B cell (primary cell): ENCODE measurements around the gene TUBA4A. TPM values are rescaled to one million over a fixed set of nuclear protein-coding genes. Genes with fewer than 3 reads are reported as not detected.

Source experiments
- ATAC-seq: fragments of 200-7000 bp; cut with Tn5 transposase; one replicate; pipeline ENCODE4 v1.10.0; 2021; ENCODE audit warnings: low read depth, mild to moderate bottlenecking, moderate number of reproducible peaks, moderate library complexity
- CTCF ChIA-PET: fragments of 350-600 bp; sonication (Branson Sonifier 250); formaldehyde crosslinking; loops from one replicate; lab custom pipeline; 2021; ENCODE audit warnings: antibody characterized with exemption, inconsistent platforms; lab: Charles Lee
- POLR2A ChIA-PET: fragments of 350-600 bp; sonication (Branson Sonifier 250); formaldehyde crosslinking; loops from one replicate; lab custom pipeline; 2021; ENCODE audit warnings: antibody characterized with exemption; lab: Charles Lee
- DNase-seq: peaks from one replicate; pipeline ENCODE4 v3.0.0; 2013
- H2AFZ ChIP-seq: 2 replicates; pipeline ENCODE4 v1.6.1; 2012; ENCODE audit warnings: mild to moderate bottlenecking, low read depth, low read length; ENCODE audit not compliant: insufficient read depth, poor library complexity, severe bottlenecking
- H3K27ac ChIP-seq, 2 donors: 1 replicate in 1 of 2; 2 replicates in 1 of 2; pipeline ENCODE4 v1.5.1; 2012 to 2013; ENCODE audit warnings: low read length in 2 of 2, mild to moderate bottlenecking in 2 of 2, moderate library complexity in 1 of 2
- H3K27me3 ChIP-seq, 4 experiments: fragments of 200-600 bp in 1 of 4; sonication (generic) in 1 of 4; replicated peaks in 1 of 4; 1 replicate in 2 of 4; 2 replicates in 2 of 4; pipeline versions ENCODE4 v1.6.1 to v1.7.0; 2013 to 2016; ENCODE audit warnings: low read length in 3 of 4, mild to moderate bottlenecking in 2 of 4, mixed read lengths in 1 of 4, moderate library complexity in 1 of 4; ENCODE audit not compliant: insufficient read depth in 4 of 4, control insufficient read depth in 3 of 4; ENCODE audit errors: control extremely low read depth in 1 of 4
- H3K36me3 ChIP-seq, 2 experiments: replicated peaks in 1 of 2; 1 replicate in 1 of 2; 2 replicates in 1 of 2; pipeline versions ENCODE4 v1.6.1 to v1.7.1; 2013; ENCODE audit warnings: low read length in 1 of 2; ENCODE audit not compliant: insufficient read depth in 2 of 2, control insufficient read depth in 1 of 2; ENCODE audit errors: control extremely low read depth in 1 of 2, extremely low read depth in 1 of 2
- H3K4me1 ChIP-seq, 2 donors: fragments of 200-600 bp in 1 of 2; sonication (generic) in 1 of 2; 1 replicate in 1 of 2; 2 replicates in 1 of 2; pipeline versions ENCODE4 v1.5.1 to v1.6.1; 2013 to 2017; ENCODE audit warnings: low read length in 2 of 2; ENCODE audit not compliant: control insufficient read depth in 2 of 2, insufficient read depth in 2 of 2
- H3K4me2 ChIP-seq: replicated peaks from 2 replicates; pipeline ENCODE3; 2012; ENCODE audit warnings: mild to moderate bottlenecking, low read depth, low read length; ENCODE audit not compliant: poor library complexity, severe bottlenecking
- H3K4me3 ChIP-seq, 5 experiments: fragments of 200-600 bp in 1 of 5; sonication (generic) in 1 of 5; 1 replicate in 3 of 5; 2 replicates in 2 of 5; pipeline versions ENCODE4 v1.5.1 to v1.7.0; 2011 to 2016; ENCODE audit warnings: low read length in 4 of 5, mild to moderate bottlenecking in 4 of 5, low read depth in 2 of 5, control low read depth in 1 of 5, moderate library complexity in 1 of 5; ENCODE audit not compliant: insufficient read depth in 1 of 5; ENCODE audit errors: control extremely low read depth in 1 of 5, extremely low read depth in 1 of 5
- H3K79me2 ChIP-seq: fragments of 200-600 bp; sonication (generic); one replicate; pipeline ENCODE4 v1.6.0; 2016; ENCODE audit warnings: low read length; ENCODE audit not compliant: control insufficient read depth, insufficient read depth
- H3K9ac ChIP-seq: fragments of 200-600 bp; sonication (generic); 2 replicates; pipeline ENCODE4 v1.6.1; 2017; ENCODE audit warnings: mild to moderate bottlenecking, low read length, moderate library complexity
- H3K9me3 ChIP-seq, 3 donors: one replicate each; pipeline versions ENCODE4 v1.6.1 to v1.7.1; 2013; ENCODE audit warnings: low read length in 2 of 3; ENCODE audit not compliant: control insufficient read depth in 2 of 3, insufficient read depth in 1 of 3; ENCODE audit errors: control extremely low read depth in 1 of 3
- H4K20me1 ChIP-seq: 2 replicates; pipeline ENCODE4 v1.6.0; 2012; ENCODE audit warnings: mild to moderate bottlenecking, low read length; ENCODE audit not compliant: insufficient read depth, control insufficient read depth, poor library complexity, severe bottlenecking
- H3K27ac Mint-ChIP-seq: one replicate; pipeline ENCODE4 v1.8.0; 2021; ENCODE audit warnings: mixed read lengths
- H3K27me3 Mint-ChIP-seq: one replicate; pipeline ENCODE4 v1.8.0; 2021; ENCODE audit warnings: mixed read lengths
- H3K4me1 Mint-ChIP-seq: one replicate; pipeline ENCODE4 v1.8.0; 2021; ENCODE audit warnings: mixed read lengths
- H3K4me3 Mint-ChIP-seq: one replicate; pipeline ENCODE4 v1.8.0; 2021; ENCODE audit warnings: mixed read lengths
- H3K9me3 Mint-ChIP-seq: one replicate; pipeline ENCODE4 v1.8.0; 2022; ENCODE audit warnings: mixed read lengths; ENCODE audit not compliant: insufficient read depth
- EZH2 ChIP-seq: IDR thresholded peaks from 2 replicates; pipeline ENCODE4 v1.6.1; 2012; ENCODE audit warnings: borderline replicate concordance, low read depth, mild to moderate bottlenecking, moderate library complexity, low read length; ENCODE audit not compliant: insufficient read depth, poor library complexity, severe bottlenecking
- WGBS: methylation state at CpG from one replicate; pipeline ENCODE4 v1.1.5; 2013; ENCODE audit warnings: missing lambda C conversion rate; ENCODE audit not compliant: insufficient coverage; 5-methylcytosine and 5-hydroxymethylcytosine counted together
- intact Hi-C: fragments of 100-400 bp; cut with micrococcal nuclease; formaldehyde crosslinking; loops from one replicate; pipeline ENCODE4 v1.10.0; 2022
- polyA plus RNA-seq: library from polyadenylated mRNA; depleted of rRNA; stranded (reverse); fragments of >200 nt; gene quantifications from 2 replicates; pipeline ENCODE4 v1.2.3, GENCODE V29; 2012
- total RNA-seq, 2 donors: library from RNA; stranded (reverse); fragments of 120-200 nt in 1 of 2; gene quantifications; 1 replicate in 1 of 2; 2 replicates in 1 of 2; pipeline versions ENCODE4 v1.2.3 to v1.2.4, GENCODE V29; 2013 to 2022
- TF ChIP-seq, protein P1 (sequence below): fragments of 200-600 bp; IDR thresholded peaks from one replicate; pipeline ENCODE4 v1.8.0; 2022; ENCODE audit warnings: antibody characterized with exemption, mild to moderate bottlenecking

The TUBA4A gene
- total and polyA plus RNA-seq, 2 donors (not counting 1 experiment from before 2014, with no cell fraction given), result 196 to 338 TPM

DNA sequence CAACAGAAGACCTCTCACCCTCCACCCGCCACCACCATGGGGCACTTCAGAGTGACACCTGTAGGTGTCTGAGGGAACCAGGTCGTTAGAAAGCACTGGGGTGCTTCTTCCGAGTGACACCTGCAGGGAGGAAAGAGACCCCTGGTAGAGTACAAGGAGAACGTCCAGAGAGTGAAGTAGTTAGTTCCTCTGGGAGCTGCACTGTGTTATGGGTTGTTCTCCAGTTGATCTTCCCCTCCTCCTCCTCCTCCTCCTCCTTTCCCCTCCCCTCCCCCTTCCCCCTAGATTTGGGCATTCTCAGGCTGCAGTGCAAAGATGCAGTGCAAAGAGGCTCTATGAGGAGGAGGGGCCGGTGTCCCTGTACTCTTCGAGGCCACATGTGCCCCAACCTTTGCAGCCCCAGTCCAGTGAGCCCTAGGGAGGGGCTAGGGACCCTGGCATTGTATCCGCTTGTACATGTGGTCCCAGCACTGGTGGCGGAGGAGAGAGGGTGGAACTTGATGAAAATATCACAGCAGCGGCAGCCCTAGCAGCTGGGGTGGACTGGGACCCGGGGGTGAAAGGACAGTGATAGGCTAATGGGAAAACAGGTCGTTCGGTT, 26.3 kb upstream of the TUBA4A start:
- peaks cover 32 to 48% of the 10 kb centered on the region in 2 donors for H3K4me1 ChIP-seq
- peaks cover 23% of the 10 kb centered on the region for H3K79me2 ChIP-seq
- no peaks in the 10 kb centered on the region for H3K9me3 Mint-ChIP-seq
- DNase-seq (no peak), ATAC-seq (no peak)
- peak overlapping the region; percentile 98 to 100 for H3K27ac ChIP-seq
- intact Hi-C loops, result loop anchor here (1.0 to 10.0 kb wide), 13 partner anchors 14 to 399 kb away; partner anchors contain the start of genes ABCB6, ANKZF1, ATG9A and CNPPD1
- ChIA-PET CTCF (interaction anchor here (0.8 to 15.8 kb wide), 11 partner anchors 13 to 121 kb away, joined by 3 to 239 read pairs (median 17); partner anchors contain the start of genes ANKZF1, ATG9A, CNPPD1 and GLB1L), POLR2A (interaction anchor here (0.6 to 7.2 kb wide), 10 partner anchors 14 to 1079 kb away, joined by 3 to 106 read pairs (median 14); partner anchors contain the start of genes CNPPD1, DNPEP, GLB1L and RETREG2)
- TF ChIP-seq EZH2, result no peak
- TF ChIP-seq, protein P1, sequence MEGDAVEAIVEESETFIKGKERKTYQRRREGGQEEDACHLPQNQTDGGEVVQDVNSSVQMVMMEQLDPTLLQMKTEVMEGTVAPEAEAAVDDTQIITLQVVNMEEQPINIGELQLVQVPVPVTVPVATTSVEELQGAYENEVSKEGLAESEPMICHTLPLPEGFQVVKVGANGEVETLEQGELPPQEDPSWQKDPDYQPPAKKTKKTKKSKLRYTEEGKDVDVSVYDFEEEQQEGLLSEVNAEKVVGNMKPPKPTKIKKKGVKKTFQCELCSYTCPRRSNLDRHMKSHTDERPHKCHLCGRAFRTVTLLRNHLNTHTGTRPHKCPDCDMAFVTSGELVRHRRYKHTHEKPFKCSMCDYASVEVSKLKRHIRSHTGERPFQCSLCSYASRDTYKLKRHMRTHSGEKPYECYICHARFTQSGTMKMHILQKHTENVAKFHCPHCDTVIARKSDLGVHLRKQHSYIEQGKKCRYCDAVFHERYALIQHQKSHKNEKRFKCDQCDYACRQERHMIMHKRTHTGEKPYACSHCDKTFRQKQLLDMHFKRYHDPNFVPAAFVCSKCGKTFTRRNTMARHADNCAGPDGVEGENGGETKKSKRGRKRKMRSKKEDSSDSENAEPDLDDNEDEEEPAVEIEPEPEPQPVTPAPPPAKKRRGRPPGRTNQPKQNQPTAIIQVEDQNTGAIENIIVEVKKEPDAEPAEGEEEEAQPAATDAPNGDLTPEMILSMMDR, result peak; percentile 67
- 57% methylated on average over 8 of the region's 12 CpGs for WGBS
- no peaks in the 10 kb centered on the region for H3K9me3 ChIP-seq
- H3K4me3 Mint-ChIP-seq, result peak overlapping the region; percentile 92
- peak overlapping the region; percentile 93 for H3K4me2 ChIP-seq
- H3K27me3 ChIP-seq, result no peaks in the 10 kb centered on the region
- H3K36me3 ChIP-seq, result peaks cover 2 to 50% of the 10 kb centered on the region in 2 experiments
- H3K27ac Mint-ChIP-seq, result peak overlapping the region; percentile 96
- peaks cover 42% of the 10 kb centered on the region for H4K20me1 ChIP-seq
- no peaks in the 10 kb centered on the region for H3K27me3 Mint-ChIP-seq
- H3K9ac ChIP-seq, result peak overlapping the region; percentile 98
- H2AFZ ChIP-seq, result peak overlapping the region; percentile 45
- H3K4me1 Mint-ChIP-seq, result peaks cover 45% of the 10 kb centered on the region
- H3K4me3 ChIP-seq, result peak overlapping the region; percentile 49 to 80 (median 72)
